K562 (cell line): ENCODE measurements around the gene PRDM2. TPM values are rescaled to one million over a fixed set of nuclear protein-coding genes. Genes with fewer than 3 reads are reported as not detected.

Experiments used
- ATAC-seq: fragments of 200-7000 bp; cut with Tn5 transposase; 3 replicates; pipeline ENCODE4 v1.9.1; 2020; ENCODE audit warnings: moderate library complexity
- BruUV-seq: library from RNA; stranded (reverse); fragments of 400-500 nt; replicated peaks from 2 replicates; lab custom pipeline; 2021; lab: Mats Ljungman, UMichigan
- CTCF ChIA-PET: fragments of 300-600 bp; formaldehyde crosslinking; extraction: SDS; loops from one replicate; lab custom pipeline; 2021; ENCODE audit warnings: low intra/inter-chr PET ratio; lab: Yijun Ruan, JAX
- POLR2A ChIA-PET: fragments of 300-600, 350-650 bp; sonication (Branson Sonifier 250); formaldehyde crosslinking; extraction: SDS; loops from one replicate; lab custom pipeline; 2021; ENCODE audit warnings: antibody characterized with exemption, inconsistent platforms; lab: Yijun Ruan, JAX
- DNase-seq, 4 experiments: peaks; one replicate each; pipeline versions ENCODE4 v3.0.0 to v3.0.0-alpha.2; 2011 to 2018; ENCODE audit warnings: low spot score in 3 of 4, mixed read lengths in 3 of 4; ENCODE audit errors: extremely low read depth in 1 of 4
- FAIRE-seq: peaks from 2 replicates; lab custom pipeline; 2011; peaks lifted over from hg19 to GRCh38; lab: Jason Lieb, UNC
- H2AFZ ChIP-seq: 2 replicates; pipeline ENCODE4 v1.6.0; 2011; ENCODE audit warnings: low read depth, low read length, control low read depth, inconsistent platforms
- H3K27ac ChIP-seq: fragments of 200-600 bp; 3 replicates; pipeline ENCODE4 v1.8.0; 2011; ENCODE audit warnings: low read depth, mild to moderate bottlenecking, control low read depth, inconsistent platforms, low read length, moderate library complexity, mixed read lengths; ENCODE audit errors: extremely low read depth
- H3K27me3 ChIP-seq, 2 experiments: fragments of 300-600 bp in 1 of 2; 2 replicates in 1 of 2; 3 replicates in 1 of 2; pipeline versions ENCODE4 v1.6.0 to v1.8.0; 2011; ENCODE audit warnings: inconsistent platforms in 2 of 2, low read length in 2 of 2, mild to moderate bottlenecking in 1 of 2, mixed read lengths in 1 of 2, moderate library complexity in 1 of 2; ENCODE audit not compliant: control insufficient read depth in 2 of 2, insufficient read depth in 2 of 2
- H3K36me3 ChIP-seq: fragments of 300-600 bp; 3 replicates; pipeline ENCODE4 v1.8.0; 2011; ENCODE audit warnings: mild to moderate bottlenecking, low read length, inconsistent platforms; ENCODE audit not compliant: control insufficient read depth, insufficient read depth
- H3K4me1 ChIP-seq, 2 experiments: fragments of 200-600 bp in 1 of 2; replicated peaks in 1 of 2; 2 replicates in 1 of 2; 3 replicates in 1 of 2; pipeline versions ENCODE4 v1.5.1 to v1.8.0; 2011; ENCODE audit warnings: inconsistent platforms in 2 of 2, low read length in 2 of 2, mild to moderate bottlenecking in 1 of 2, mixed read lengths in 1 of 2, moderate library complexity in 1 of 2; ENCODE audit not compliant: control insufficient read depth in 2 of 2, insufficient read depth in 2 of 2
- H3K4me2 ChIP-seq: 2 replicates; pipeline ENCODE4 v1.6.1; 2011; ENCODE audit warnings: low read length, control low read depth, inconsistent platforms, mixed read lengths; ENCODE audit not compliant: insufficient read depth
- H3K4me3 ChIP-seq: fragments of 200-600 bp; sonication (generic), shearing (Covaris generic); 2 replicates; pipeline ENCODE4 v1.5.1; 2016; ENCODE audit warnings: control low read depth, inconsistent platforms
- H3K79me2 ChIP-seq: fragments of 200-600 bp; 3 replicates; pipeline ENCODE4 v1.8.0; 2011; ENCODE audit warnings: low read length, inconsistent platforms; ENCODE audit not compliant: control insufficient read depth, insufficient read depth
- H3K9ac ChIP-seq, 2 experiments: 2 replicates each; pipeline versions ENCODE4 v1.6.0 to v1.6.1; 2011; ENCODE audit warnings: low read depth in 2 of 2, low read length in 2 of 2, control low read depth in 1 of 2, inconsistent platforms in 1 of 2, mild to moderate bottlenecking in 1 of 2, mixed read lengths in 1 of 2; ENCODE audit not compliant: insufficient read depth in 1 of 2
- H3K9me1 ChIP-seq: one replicate; pipeline ENCODE4 v1.6.0; 2011; ENCODE audit warnings: inconsistent platforms, mild to moderate bottlenecking, low read length, moderate library complexity; ENCODE audit not compliant: control insufficient read depth, insufficient read depth
- H3K9me3 ChIP-seq: replicated peaks from 2 replicates; pipeline ENCODE4 v1.5.1; 2011; ENCODE audit warnings: low read depth, low read length, inconsistent platforms; ENCODE audit not compliant: control insufficient read depth, insufficient read depth
- H4K20me1 ChIP-seq: replicated peaks from 2 replicates; pipeline ENCODE4 v1.6.1; 2011; ENCODE audit warnings: low read length, inconsistent platforms, mixed read lengths; ENCODE audit not compliant: control insufficient read depth, insufficient read depth
- CBX1 ChIP-seq: sonication (generic); IDR thresholded peaks from 2 replicates; pipeline ENCODE4 v1.6.1; 2016; ENCODE audit warnings: antibody characterized with exemption, low read depth, mild to moderate bottlenecking
- CREM ChIP-seq: IDR thresholded peaks from 2 replicates; pipeline ENCODE4 v1.6.1; 2014; ENCODE audit warnings: antibody characterized with exemption, low read depth
- KLF13 ChIP-seq: fragments of 450-650 bp; IDR thresholded peaks from 2 replicates; pipeline ENCODE4 v1.6.1; 2016; ENCODE audit warnings: missing genetic modification characterization, low read depth, mild to moderate bottlenecking, missing compliant biosample characterization, moderate library complexity, borderline replicate concordance
- L3MBTL2 ChIP-seq: fragments of 450-650 bp; IDR thresholded peaks from 2 replicates; pipeline ENCODE4 v1.6.1; 2016; ENCODE audit warnings: mild to moderate bottlenecking, moderate library complexity
- LCOR ChIP-seq: sonication (generic); formaldehyde crosslinking; IDR thresholded peaks from 2 replicates; pipeline ENCODE4 v1.8.0; 2022; ENCODE audit warnings: mild to moderate bottlenecking, missing genetic modification reagents
- MEIS2 ChIP-seq: fragments of 450-650 bp; IDR thresholded peaks from 2 replicates; pipeline ENCODE4 v1.6.1; 2014; ENCODE audit warnings: mild to moderate bottlenecking; ENCODE audit not compliant: partially characterized antibody
- TGIF2 ChIP-seq: sonication (generic); formaldehyde crosslinking; IDR thresholded peaks from 2 replicates; pipeline ENCODE4 v1.8.1; 2022; ENCODE audit warnings: mild to moderate bottlenecking, missing genetic modification reagents, moderate library complexity
- ZNF76 ChIP-seq: fragments of 250-450 bp; sonication (Bioruptor Pico); IDR thresholded peaks from 2 replicates; pipeline ENCODE4 v1.4.0; 2020; ENCODE audit warnings: mild to moderate bottlenecking, moderate library complexity, borderline replicate concordance
- WGBS: fragments of 100-300 bp; shearing (Covaris generic); methylation state at CpG from one replicate; pipeline ENCODE4 v1.1.6; 2016; ENCODE audit warnings: low coverage, mixed read lengths; ENCODE audit not compliant: insufficient coverage; ENCODE audit errors: missing lambda C conversion rate; 5-methylcytosine and 5-hydroxymethylcytosine counted together
- in situ Hi-C: fragments of 300-500 bp; cut with MboI; formaldehyde crosslinking; loops from 4 replicates; pipeline ENCODE4 v1.15.0; 2018; ENCODE audit warnings: inconsistent platforms, mixed read lengths
- intact Hi-C: fragments of 100-400 bp; cut with micrococcal nuclease; formaldehyde crosslinking; loops from 2 replicates; pipeline ENCODE4 v1.14.2; 2022
- polyA plus RNA-seq, 8 experiments: library from polyadenylated mRNA; depleted of rRNA in 4 of 8; stranded (reverse) in 5 of 8; unstranded in 3 of 8; fragments of >200 nt; fragmentation: Nextera tagmentation in 2 of 8; fragmentation: Illumina TruSeq in 1 of 8; extraction: Ambion mirVana in 2 of 8; extraction: Trizol in 1 of 8; gene quantifications; 2 replicates each; pipeline versions ENCODE4 v1.2.1 to v1.2.3, GENCODE V29; 2011 to 2014; ENCODE audit warnings: inconsistent platforms in 1 of 8, missing spikeins in 1 of 8
- total RNA-seq, 7 experiments: library from RNA; depleted of rRNA in 6 of 7; stranded (reverse); fragments of >200 nt in 6 of 7; fragmentation: Illumina TruSeq in 2 of 7; extraction: Trizol in 2 of 7; gene quantifications; 2 replicates each; pipeline versions ENCODE4 v1.2.1 to v1.2.3, GENCODE V29; 2011 to 2021; ENCODE audit warnings: low replicate concordance in 1 of 7
- TF ChIP-seq, protein P1 (sequence below), 2 experiments: fragments of 450-650 bp in 1 of 2; sonication (generic) in 1 of 2; formaldehyde crosslinking in 1 of 2; IDR thresholded peaks in 1 of 2; conservative IDR thresholded peaks in 1 of 2; 2 replicates each; pipeline versions ENCODE4 v1.6.1 to v1.8.1; 2016 to 2023; ENCODE audit warnings: mild to moderate bottlenecking in 2 of 2, moderate library complexity in 2 of 2, inconsistent platforms in 1 of 2, missing genetic modification reagents in 1 of 2
- TF ChIP-seq, protein P2 (sequence below): fragments of 250-450 bp; sonication (Bioruptor Pico); IDR thresholded peaks from 2 replicates; pipeline ENCODE4 v1.4.0; 2020

PRDM2 gene
- total and polyA plus RNA-seq, 9 of the 15 experiments (the other 6 are each of a cell fraction or from before 2014, with no cell fraction given) = 5.4 to 27.6 (median 12.5) TPM

DNA sequence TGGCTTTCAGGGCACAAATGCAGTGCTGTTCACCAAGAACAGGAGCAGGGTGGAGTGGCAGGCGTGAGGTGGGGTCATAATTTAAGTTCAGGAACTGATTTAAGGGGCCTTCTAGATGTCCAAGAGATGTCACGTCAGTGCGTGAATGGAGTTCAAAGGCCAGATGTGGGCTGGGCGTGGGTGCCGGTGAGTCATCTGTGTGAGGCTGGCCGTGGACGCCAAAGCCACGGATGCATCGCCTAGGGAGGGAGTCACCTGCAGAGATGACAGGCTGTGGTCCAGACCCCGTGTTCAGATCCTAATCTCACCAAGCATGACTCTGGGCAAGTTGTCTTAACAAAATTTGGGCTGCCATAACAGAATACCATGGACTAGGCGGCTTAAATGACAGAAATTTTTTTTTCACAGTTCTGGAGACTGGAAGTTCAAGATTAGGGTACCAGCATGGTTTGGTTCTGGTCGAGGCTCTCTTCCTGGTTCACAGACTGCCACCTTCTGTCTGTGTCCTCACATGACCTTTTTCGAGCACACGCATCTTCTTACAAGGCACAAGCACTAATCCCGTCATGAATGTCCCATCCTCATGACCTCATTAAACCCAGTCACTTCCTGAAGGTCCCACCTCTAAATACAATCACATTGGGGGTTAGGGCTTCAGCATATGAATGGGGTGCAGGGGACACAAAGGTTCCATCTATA is 109.6 kb downstream of the PRDM2 start (continued):
- TF ChIP-seq, protein P1, sequence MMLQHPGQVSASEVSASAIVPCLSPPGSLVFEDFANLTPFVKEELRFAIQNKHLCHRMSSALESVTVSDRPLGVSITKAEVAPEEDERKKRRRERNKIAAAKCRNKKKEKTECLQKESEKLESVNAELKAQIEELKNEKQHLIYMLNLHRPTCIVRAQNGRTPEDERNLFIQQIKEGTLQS (IDR thresholded peaks at IDR 0.05) = peak; percentile 74
- TF ChIP-seq, protein P1 (CRISPR knock-in tag; conservative IDR thresholded peaks at IDR 0.05) = no peak
- TF ChIP-seq CBX1 = no peak
- peak; percentile 17; the same call in 1 of the 2 replicates for TF ChIP-seq CREM
- 0 out of 2 replicates have a peak, but pooled peaks have one; percentile 21 for TF ChIP-seq L3MBTL2
- peak; percentile 13 for TF ChIP-seq MEIS2
- no peak for TF ChIP-seq ZNF76 (CRISPR knock-in tag)

DNA sequence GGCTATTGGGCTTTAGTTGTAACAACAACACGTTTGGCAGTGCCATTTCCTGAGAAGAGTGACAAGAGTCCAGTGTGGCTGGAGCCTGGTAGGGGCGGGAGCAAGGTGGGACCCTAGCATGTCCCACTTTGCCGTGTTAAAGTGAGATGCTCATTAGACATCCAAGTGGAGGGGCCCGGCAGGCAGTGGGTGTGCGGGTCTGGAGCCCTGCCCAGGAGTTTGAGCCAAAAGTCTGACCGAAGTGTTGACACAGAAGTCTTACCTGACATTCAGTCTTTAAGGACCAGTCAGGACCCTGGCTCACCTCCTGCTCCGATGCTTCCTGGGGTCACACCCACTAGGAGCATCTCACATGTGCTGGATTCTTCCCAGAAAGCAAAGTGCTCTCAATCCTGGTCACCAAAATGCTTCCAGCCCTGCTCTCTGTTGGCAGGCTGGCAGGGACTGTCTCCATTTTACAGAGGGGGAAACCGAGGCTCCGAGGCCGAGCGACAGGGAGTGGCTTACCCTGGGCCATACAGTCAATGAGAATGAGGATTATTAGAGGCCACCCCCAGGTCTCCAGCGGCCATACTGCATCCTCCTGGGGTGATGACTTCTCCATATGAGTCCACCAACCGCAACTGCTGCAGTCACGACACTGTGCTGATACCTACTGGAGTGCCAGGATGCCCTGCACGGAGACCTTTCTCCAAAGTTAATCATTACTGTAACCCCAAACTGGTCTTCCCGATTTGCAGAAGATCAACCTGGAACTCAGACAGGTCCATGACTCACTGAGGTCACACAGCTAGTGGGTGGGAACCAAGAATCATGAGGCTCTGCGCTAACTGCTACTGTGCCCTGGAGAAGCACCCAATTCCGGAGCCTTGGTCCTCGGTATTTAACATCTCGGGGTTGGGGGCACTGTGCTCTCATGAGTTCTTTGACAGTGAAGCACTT is 112.7 kb downstream of the PRDM2 start:
- Histone ChIP-seq H3K79me2 (no peaks in the 10 kb centered on the region), H4K20me1 (peaks cover 34% of the 10 kb centered on the region), H3K4me3 (no peak overlapping the region), H3K4me2 (no peak overlapping the region), H3K4me1 (peaks cover 20 to 26% of the 10 kb centered on the region in 2 experiments), H3K27me3 (peaks cover 0 to 22% of the 10 kb centered on the region in 2 experiments; a peak in 2 of 5 replicates), H2AFZ (no peak overlapping the region), H3K27ac (no peak overlapping the region), H3K9ac (no peak overlapping the region), H3K9me1 (peaks cover 5% of the 10 kb centered on the region), H3K9me3 (no peaks in the 10 kb centered on the region), H3K36me3 (no peaks in the 10 kb centered on the region)
- intact Hi-C loops (no loop called here), in situ Hi-C loops (no loop called here)
- no peak for ATAC-seq
- DNase-seq = no peak
- no TSS peak for BruUV-seq
- CTCF ChIA-PET = no interaction called here
- POLR2A ChIA-PET = no interaction called here
- FAIRE-seq = no peak
- 25% methylated on average over 20 of the region's 20 CpGs for WGBS
- TF ChIP-seq, protein P2, sequence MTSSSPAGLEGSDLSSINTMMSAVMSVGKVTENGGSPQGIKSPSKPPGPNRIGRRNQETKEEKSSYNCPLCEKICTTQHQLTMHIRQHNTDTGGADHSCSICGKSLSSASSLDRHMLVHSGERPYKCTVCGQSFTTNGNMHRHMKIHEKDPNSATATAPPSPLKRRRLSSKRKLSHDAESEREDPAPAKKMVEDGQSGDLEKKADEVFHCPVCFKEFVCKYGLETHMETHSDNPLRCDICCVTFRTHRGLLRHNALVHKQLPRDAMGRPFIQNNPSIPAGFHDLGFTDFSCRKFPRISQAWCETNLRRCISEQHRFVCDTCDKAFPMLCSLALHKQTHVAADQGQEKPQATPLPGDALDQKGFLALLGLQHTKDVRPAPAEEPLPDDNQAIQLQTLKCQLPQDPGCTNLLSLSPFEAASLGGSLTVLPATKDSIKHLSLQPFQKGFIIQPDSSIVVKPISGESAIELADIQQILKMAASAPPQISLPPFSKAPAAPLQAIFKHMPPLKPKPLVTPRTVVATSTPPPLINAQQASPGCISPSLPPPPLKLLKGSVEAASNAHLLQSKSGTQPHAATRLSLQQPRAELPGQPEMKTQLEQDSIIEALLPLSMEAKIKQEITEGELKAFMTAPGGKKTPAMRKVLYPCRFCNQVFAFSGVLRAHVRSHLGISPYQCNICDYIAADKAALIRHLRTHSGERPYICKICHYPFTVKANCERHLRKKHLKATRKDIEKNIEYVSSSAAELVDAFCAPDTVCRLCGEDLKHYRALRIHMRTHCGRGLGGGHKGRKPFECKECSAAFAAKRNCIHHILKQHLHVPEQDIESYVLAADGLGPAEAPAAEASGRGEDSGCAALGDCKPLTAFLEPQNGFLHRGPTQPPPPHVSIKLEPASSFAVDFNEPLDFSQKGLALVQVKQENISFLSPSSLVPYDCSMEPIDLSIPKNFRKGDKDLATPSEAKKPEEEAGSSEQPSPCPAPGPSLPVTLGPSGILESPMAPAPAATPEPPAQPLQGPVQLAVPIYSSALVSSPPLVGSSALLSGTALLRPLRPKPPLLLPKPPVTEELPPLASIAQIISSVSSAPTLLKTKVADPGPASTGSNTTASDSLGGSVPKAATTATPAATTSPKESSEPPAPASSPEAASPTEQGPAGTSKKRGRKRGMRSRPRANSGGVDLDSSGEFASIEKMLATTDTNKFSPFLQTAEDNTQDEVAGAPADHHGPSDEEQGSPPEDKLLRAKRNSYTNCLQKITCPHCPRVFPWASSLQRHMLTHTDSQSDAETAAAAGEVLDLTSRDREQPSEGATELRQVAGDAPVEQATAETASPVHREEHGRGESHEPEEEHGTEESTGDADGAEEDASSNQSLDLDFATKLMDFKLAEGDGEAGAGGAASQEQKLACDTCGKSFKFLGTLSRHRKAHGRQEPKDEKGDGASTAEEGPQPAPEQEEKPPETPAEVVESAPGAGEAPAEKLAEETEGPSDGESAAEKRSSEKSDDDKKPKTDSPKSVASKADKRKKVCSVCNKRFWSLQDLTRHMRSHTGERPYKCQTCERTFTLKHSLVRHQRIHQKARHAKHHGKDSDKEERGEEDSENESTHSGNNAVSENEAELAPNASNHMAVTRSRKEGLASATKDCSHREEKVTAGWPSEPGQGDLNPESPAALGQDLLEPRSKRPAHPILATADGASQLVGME (CRISPR knock-in tag) = no peak
- TF ChIP-seq LCOR (no peak), TGIF2 (CRISPR knock-in tag) (no peak), KLF13 (tag) (no peak)
